HG03103 (cell line): ENCODE measurements around the gene SYNGAP1.

Experiments
- ATAC-seq: cut with Tn5 transposase; IDR thresholded peaks from one replicate; pipeline ENCODE4 v1.9.1; 2021; ENCODE audit warnings: low read depth; ENCODE audit not compliant: unreplicated experiment

The SYNGAP1 gene

GRCh38 chr6:33434961-33435360, 15.1 kb downstream of the SYNGAP1 start:
- no peak for ATAC-seq

GRCh38 chr6:33437666-33438065, 17.8 kb downstream of the SYNGAP1 start:
- no peak for ATAC-seq

GRCh38 chr6:33438978-33439594, 19.2 kb downstream of the SYNGAP1 start:
- ATAC-seq: no peak

- no peak for ATAC-seq
Measured at GRCh38 chr6:33439956-33440648, 20.2 kb downstream of the SYNGAP1 start.

- ATAC-seq: no peak
Measured at GRCh38 chr6:33440649-33441309, 20.9 kb downstream of the SYNGAP1 start.

- ATAC-seq: no peak
Measured at GRCh38 chr6:33441457-33441856, 21.6 kb downstream of the SYNGAP1 start.

GRCh38 chr6:33442283-33442682, 22.4 kb downstream of the SYNGAP1 start:
- ATAC-seq: no peak

GRCh38 chr6:33443025-33443424, 23.2 kb downstream of the SYNGAP1 start:
- no peak for ATAC-seq

- no peak for ATAC-seq
Measured at GRCh38 chr6:33443619-33444504, 24.0 kb downstream of the SYNGAP1 start.

- no peak for ATAC-seq
Measured at GRCh38 chr6:33445119-33445603, 25.3 kb downstream of the SYNGAP1 start.

- no peak for ATAC-seq
Measured at GRCh38 chr6:33446356-33446755, 26.5 kb downstream of the SYNGAP1 start.

GRCh38 chr6:33450434-33450833, 30.6 kb downstream of the SYNGAP1 start:
- ATAC-seq: no peak

- ATAC-seq: no peak
Measured at GRCh38 chr6:33451606-33452005, 31.7 kb downstream of the SYNGAP1 start.

- ATAC-seq: no peak
Measured at GRCh38 chr6:33452496-33452895, 32.6 kb downstream of the SYNGAP1 start.

GRCh38 chr6:33453393-33454008, 33.6 kb downstream of the SYNGAP1 start:
- ATAC-seq: no peak

GRCh38 chr6:33454009-33454946, 34.4 kb downstream of the SYNGAP1 start, which contains the start of gene ZBTB9:
ZBTB9 (plus strand) TSS chr6:33454576; CDS start chr6:33455101, 525 bp downstream.
- ATAC-seq: peak; percentile 98

GRCh38 chr6:33455051-33455450, 35.2 kb downstream of the SYNGAP1 start:
- no peak for ATAC-seq

GRCh38 chr6:33456156-33456555, 36.3 kb downstream of the SYNGAP1 start:
- no peak for ATAC-seq

- ATAC-seq: no peak
Measured at GRCh38 chr6:33458676-33459075, 38.8 kb downstream of the SYNGAP1 start.
